ENCODE data around the gene IFIT3.
"Not testable (repeated sequence)": the region's sequence is repeated elsewhere in the genome, so short reads cannot be mapped to it uniquely, and the experiment has no call there.

IFIT3 gene

DNA sequence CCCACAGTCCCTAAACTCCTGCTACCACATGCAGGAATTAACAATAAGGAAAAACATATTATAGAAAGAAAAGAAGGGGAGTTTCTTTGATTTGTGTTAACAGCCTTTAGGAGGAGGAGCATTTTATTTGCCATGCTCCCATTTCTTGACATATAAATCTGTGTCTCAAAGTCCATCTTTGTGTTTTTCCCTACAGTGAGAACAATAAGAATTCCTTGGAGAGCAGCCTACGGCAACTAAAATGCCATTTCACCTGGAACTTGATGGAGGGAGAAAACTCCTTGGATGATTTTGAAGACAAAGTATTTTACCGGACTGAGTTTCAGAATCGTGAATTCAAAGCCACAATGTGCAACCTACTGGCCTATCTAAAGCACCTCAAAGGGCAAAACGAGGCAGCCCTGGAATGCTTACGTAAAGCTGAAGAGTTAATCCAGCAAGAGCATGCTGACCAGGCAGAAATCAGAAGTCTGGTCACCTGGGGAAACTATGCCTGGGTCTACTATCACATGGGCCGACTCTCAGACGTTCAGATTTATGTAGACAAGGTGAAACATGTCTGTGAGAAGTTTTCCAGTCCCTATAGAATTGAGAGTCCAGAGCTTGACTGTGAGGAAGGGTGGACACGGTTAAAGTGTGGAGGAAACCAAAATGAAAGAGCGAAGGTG, 21.9 kb upstream of the IFIT3 start:
- Histone ChIP-seq H3K9me3 (ENCODE audit: control insufficient read depth, low read depth, low read length) (no peaks in the 10 kb centered on the region), H3K27ac (ENCODE audit: low read length) (no peak overlapping the region), H3K27me3 (ENCODE audit: control insufficient read depth, insufficient read depth, low read length) (no peaks in the 10 kb centered on the region), H3K36me3 (ENCODE audit: control insufficient read depth, low read depth, low read length) (no peaks in the 10 kb centered on the region), H3K4me3 (ENCODE audit: low read length) (no peak overlapping the region), H3K4me1 (ENCODE audit: control insufficient read depth, low read depth, low read length) (peaks cover 16% of the 10 kb centered on the region), H3K9ac (ENCODE audit: low read length) (no peak overlapping the region)

GRCh38 chr10:89306434-89307268, 21.1 kb upstream of the IFIT3 start:
- Histone ChIP-seq H3K4me1 (ENCODE audit: control insufficient read depth, low read depth, low read length) (peaks cover 11% of the 10 kb centered on the region), H3K27me3 (ENCODE audit: control insufficient read depth, insufficient read depth, low read length) (no peaks in the 10 kb centered on the region), H3K9ac (ENCODE audit: low read length) (no peak overlapping the region), H3K9me3 (ENCODE audit: control insufficient read depth, low read depth, low read length) (no peaks in the 10 kb centered on the region), H3K27ac (ENCODE audit: low read length) (no peak overlapping the region), H3K36me3 (ENCODE audit: control insufficient read depth, low read depth, low read length) (no peaks in the 10 kb centered on the region), H3K4me3 (ENCODE audit: low read length) (no peak overlapping the region)

DNA sequence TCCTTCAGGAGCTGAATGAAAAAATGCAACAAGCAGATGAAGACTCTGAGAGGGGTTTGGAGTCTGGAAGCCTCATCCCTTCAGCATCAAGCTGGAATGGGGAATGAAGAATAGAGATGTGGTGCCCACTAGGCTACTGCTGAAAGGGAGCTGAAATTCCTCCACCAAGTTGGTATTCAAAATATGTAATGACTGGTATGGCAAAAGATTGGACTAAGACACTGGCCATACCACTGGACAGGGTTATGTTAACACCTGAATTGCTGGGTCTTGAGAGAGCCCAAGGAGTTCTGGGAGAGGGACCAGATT, 20.6 kb upstream of the IFIT3 start:
- Histone ChIP-seq H3K27ac (ENCODE audit: low read length) (no peak overlapping the region), H3K9me3 (ENCODE audit: control insufficient read depth, low read depth, low read length) (no peaks in the 10 kb centered on the region), H3K27me3 (ENCODE audit: control insufficient read depth, insufficient read depth, low read length) (no peaks in the 10 kb centered on the region), H3K36me3 (ENCODE audit: control insufficient read depth, low read depth, low read length) (no peaks in the 10 kb centered on the region), H3K9ac (ENCODE audit: low read length) (no peak overlapping the region), H3K4me3 (ENCODE audit: low read length) (no peak overlapping the region), H3K4me1 (ENCODE audit: control insufficient read depth, low read depth, low read length) (peaks cover 7% of the 10 kb centered on the region)

DNA sequence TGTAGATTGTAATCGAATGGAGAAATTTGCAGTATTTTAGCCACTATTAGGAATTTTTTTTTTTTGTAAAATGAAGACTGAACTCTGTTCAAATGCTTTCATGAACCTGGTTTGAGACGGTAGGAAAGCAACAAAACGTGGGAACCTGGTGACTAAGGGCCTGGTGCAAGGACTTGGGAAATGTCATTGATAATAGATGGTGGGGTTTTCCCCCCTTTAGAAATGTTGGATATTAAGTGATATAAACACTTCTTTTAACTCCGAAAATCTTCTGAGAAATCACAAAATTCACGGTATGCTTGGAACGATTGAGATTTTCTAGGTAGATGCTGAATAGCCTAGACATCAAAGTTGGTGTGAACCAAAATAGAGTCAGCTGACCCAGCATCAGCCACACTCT, 19.5 kb upstream of the IFIT3 start:
- Histone ChIP-seq H3K4me3 (ENCODE audit: low read length) (no peak overlapping the region), H3K27ac (ENCODE audit: low read length) (no peak overlapping the region), H3K9ac (ENCODE audit: low read length) (no peak overlapping the region), H3K27me3 (ENCODE audit: control insufficient read depth, insufficient read depth, low read length) (no peaks in the 10 kb centered on the region), H3K9me3 (ENCODE audit: control insufficient read depth, low read depth, low read length) (no peaks in the 10 kb centered on the region), H3K36me3 (ENCODE audit: control insufficient read depth, low read depth, low read length) (no peaks in the 10 kb centered on the region), H3K4me1 (ENCODE audit: control insufficient read depth, low read depth, low read length) (peaks cover 6% of the 10 kb centered on the region)

DNA sequence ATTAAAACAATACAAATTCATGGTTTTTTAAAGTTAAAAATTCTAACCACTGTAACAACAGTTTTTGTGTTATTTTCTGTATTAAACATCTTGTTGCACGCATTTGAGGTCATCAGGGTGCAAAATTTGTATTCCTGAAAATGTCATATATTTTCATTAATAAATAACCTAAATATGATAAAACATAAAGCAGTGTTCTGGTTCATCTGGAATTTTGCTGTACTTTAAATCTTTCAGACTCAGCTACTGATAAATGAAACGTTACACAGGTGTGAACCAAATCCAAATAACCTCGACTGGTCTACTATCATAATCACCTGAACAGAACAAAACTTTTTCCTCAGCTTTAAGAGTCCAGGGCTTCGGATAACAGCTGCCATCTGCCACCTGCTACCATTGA, 19.1 kb upstream of the IFIT3 start:
- H3K4me3 ChIP-seq (ENCODE audit: low read length), result no peak overlapping the region
- H3K27me3 ChIP-seq (ENCODE audit: control insufficient read depth, insufficient read depth, low read length), result no peaks in the 10 kb centered on the region
- H3K36me3 ChIP-seq (ENCODE audit: control insufficient read depth, low read depth, low read length), result no peaks in the 10 kb centered on the region
- H3K9me3 ChIP-seq (ENCODE audit: control insufficient read depth, low read depth, low read length), result no peaks in the 10 kb centered on the region
- H3K27ac ChIP-seq (ENCODE audit: low read length), result no peak overlapping the region
- no peak overlapping the region for H3K9ac ChIP-seq (ENCODE audit: low read length)
- H3K4me1 ChIP-seq (ENCODE audit: control insufficient read depth, low read depth, low read length), result peaks cover 6% of the 10 kb centered on the region

DNA sequence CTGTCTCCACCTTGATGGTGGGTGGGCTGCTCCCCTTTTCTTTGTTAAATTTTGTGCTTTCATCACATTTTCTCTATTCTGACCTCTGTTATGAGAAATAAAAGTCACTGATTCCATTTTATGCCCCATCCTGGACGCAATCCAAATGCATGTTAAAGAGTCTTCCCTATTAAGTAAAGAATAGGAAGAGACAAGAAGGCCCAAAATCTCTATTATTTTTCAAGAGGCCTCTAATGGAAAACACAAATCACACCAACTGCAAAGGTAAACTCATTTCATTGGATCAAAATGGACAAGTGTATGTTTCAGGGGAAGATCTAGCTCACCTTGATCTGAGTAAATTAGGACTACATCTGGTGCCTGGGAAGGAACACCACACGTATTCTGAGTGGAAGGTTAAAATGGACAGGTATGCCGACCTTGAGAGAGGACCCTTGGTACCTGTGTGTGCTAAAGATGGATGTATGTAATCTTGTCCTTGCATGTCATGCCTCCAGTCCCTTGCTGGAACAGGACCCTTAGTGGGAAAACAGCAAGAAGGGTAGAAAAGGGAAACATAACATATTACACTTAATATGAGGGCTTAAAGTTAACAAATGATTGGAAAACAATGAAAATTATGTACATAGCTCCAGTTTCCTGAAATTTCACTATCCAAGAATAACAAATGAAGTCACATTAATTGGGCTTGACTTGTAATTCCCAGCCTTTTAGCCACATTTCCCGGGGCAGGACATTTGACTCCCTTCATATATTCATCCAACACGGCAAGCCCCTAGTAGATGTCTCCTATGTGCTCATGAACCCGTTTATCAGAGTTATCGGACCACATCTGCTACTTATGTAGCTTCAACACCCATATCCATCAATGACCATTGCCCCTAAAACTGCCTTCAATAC, 18.4 kb upstream of the IFIT3 start:
- Histone ChIP-seq H3K4me3 (ENCODE audit: low read length) (no peak overlapping the region), H3K9ac (ENCODE audit: low read length) (no peak overlapping the region), H3K36me3 (ENCODE audit: control insufficient read depth, low read depth, low read length) (no peaks in the 10 kb centered on the region), H3K4me1 (ENCODE audit: control insufficient read depth, low read depth, low read length) (peaks cover 6% of the 10 kb centered on the region), H3K9me3 (ENCODE audit: control insufficient read depth, low read depth, low read length) (no peaks in the 10 kb centered on the region), H3K27me3 (ENCODE audit: control insufficient read depth, insufficient read depth, low read length) (no peaks in the 10 kb centered on the region), H3K27ac (ENCODE audit: low read length) (no peak overlapping the region)

GRCh38 chr10:89310056-89310893, 17.5 kb upstream of the IFIT3 start:
- Histone ChIP-seq H3K27me3 (ENCODE audit: control insufficient read depth, insufficient read depth, low read length) (no peaks in the 10 kb centered on the region), H3K36me3 (ENCODE audit: control insufficient read depth, low read depth, low read length) (no peaks in the 10 kb centered on the region), H3K9me3 (ENCODE audit: control insufficient read depth, low read depth, low read length) (no peaks in the 10 kb centered on the region), H3K27ac (ENCODE audit: low read length) (no peak overlapping the region), H3K9ac (ENCODE audit: low read length) (no peak overlapping the region), H3K4me1 (ENCODE audit: control insufficient read depth, low read depth, low read length) (peaks cover 6% of the 10 kb centered on the region), H3K4me3 (ENCODE audit: low read length) (no peak overlapping the region)

GRCh38 chr10:89312973-89313372, 14.8 kb upstream of the IFIT3 start:
- Histone ChIP-seq H3K9ac (ENCODE audit: low read length) (no peak overlapping the region), H3K4me3 (ENCODE audit: low read length) (no peak overlapping the region), H3K36me3 (ENCODE audit: control insufficient read depth, low read depth, low read length) (no peaks in the 10 kb centered on the region), H3K9me3 (ENCODE audit: control insufficient read depth, low read depth, low read length) (no peaks in the 10 kb centered on the region), H3K4me1 (ENCODE audit: control insufficient read depth, low read depth, low read length) (peaks cover 6% of the 10 kb centered on the region), H3K27ac (ENCODE audit: low read length) (no peak overlapping the region), H3K27me3 (ENCODE audit: control insufficient read depth, insufficient read depth, low read length) (no peaks in the 10 kb centered on the region)

DNA sequence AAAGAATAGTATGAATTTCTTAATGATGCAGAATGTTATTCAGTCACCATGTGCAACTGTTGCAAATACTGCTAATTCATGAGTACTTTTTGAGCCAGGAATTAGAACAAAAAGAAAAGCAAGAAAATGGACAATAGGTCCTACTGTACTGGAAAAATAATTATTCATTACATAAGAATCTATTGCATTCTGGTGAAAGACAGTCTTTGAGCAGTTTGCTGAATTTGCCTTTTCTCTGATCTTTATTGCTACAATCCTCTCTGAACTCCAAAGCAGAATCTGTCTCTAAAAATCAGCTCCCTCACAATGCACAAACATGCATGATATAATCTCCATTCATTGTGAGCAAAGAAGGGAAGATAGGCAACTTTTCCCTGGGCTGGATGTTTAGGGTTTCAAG, 13.1 kb upstream of the IFIT3 start:
- H3K27ac ChIP-seq (ENCODE audit: low read length), result no peak overlapping the region
- no peak overlapping the region for H3K4me3 ChIP-seq (ENCODE audit: low read length)
- H3K27me3 ChIP-seq (ENCODE audit: control insufficient read depth, insufficient read depth, low read length), result no peaks in the 10 kb centered on the region
- H3K9me3 ChIP-seq (ENCODE audit: control insufficient read depth, low read depth, low read length), result no peaks in the 10 kb centered on the region
- H3K9ac ChIP-seq (ENCODE audit: low read length), result no peak overlapping the region
- no peaks in the 10 kb centered on the region for H3K36me3 ChIP-seq (ENCODE audit: control insufficient read depth, low read depth, low read length)
- peaks cover 6% of the 10 kb centered on the region for H3K4me1 ChIP-seq (ENCODE audit: control insufficient read depth, low read depth, low read length)

DNA sequence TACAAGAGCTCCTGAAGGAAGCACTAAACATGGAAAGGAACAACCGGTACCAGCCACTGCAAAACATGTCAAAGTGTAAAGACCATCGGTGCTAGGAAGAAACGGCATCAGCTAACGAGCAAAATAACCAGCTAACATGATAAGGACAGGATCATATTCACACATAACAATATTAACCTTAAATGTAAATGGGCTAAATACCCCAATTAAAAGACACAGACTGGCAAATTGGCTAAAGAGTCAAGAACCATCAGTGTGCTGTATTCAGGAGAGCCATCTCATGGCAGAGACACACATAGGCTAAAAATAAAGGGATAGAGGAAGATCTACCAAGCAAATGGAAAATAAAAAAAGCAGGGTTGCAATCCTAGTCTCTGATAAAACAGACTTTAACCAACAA, 9.8 kb upstream of the IFIT3 start:
- not testable (repeated sequence) for H3K9me3 ChIP-seq (ENCODE audit: control insufficient read depth, low read depth, low read length); H3K27ac ChIP-seq (ENCODE audit: low read length); H3K9ac ChIP-seq (ENCODE audit: low read length); H3K36me3 ChIP-seq (ENCODE audit: control insufficient read depth, low read depth, low read length); H3K27me3 ChIP-seq (ENCODE audit: control insufficient read depth, insufficient read depth, low read length); H3K4me3 ChIP-seq (ENCODE audit: low read length); H3K4me1 ChIP-seq (ENCODE audit: control insufficient read depth, low read depth, low read length)

- H3K9me3 ChIP-seq (ENCODE audit: control insufficient read depth, low read depth, low read length); H3K4me3 ChIP-seq (ENCODE audit: low read length); H3K27ac ChIP-seq (ENCODE audit: low read length); H3K36me3 ChIP-seq (ENCODE audit: control insufficient read depth, low read depth, low read length); H3K27me3 ChIP-seq (ENCODE audit: control insufficient read depth, insufficient read depth, low read length); H3K9ac ChIP-seq (ENCODE audit: low read length): not testable (repeated sequence)
- H3K4me1 ChIP-seq (ENCODE audit: control insufficient read depth, low read depth, low read length), result peaks cover 20% of the 10 kb centered on the region
Measured at GRCh38 chr10:89325081-89325480, 2.7 kb upstream of the IFIT3 start.
